Esophagus muscularis mucosa (tissue), 3 donors: ENCODE results near the gene KCNJ10.

Source experiments
- CTCF ChIP-seq, 3 experiments: fragments of 200-600 bp in 2 of 3; fragments of 450-650 bp in 1 of 3; sonication (generic) in 2 of 3; IDR thresholded peaks; one replicate each; pipeline ENCODE4 v1.5.1; 2017 to 2019; ENCODE audit warnings: antibody characterized with exemption in 3 of 3, mild to moderate bottlenecking in 2 of 3, moderate library complexity in 1 of 3
- POLR2A ChIP-seq: fragments of 450-650 bp; IDR thresholded peaks from one replicate; pipeline ENCODE4 v1.6.1; 2017; ENCODE audit warnings: antibody characterized with exemption, moderate library complexity, mild to moderate bottlenecking, low read depth
- POLR2AphosphoS5 ChIP-seq, 2 donors: sonication (generic); formaldehyde crosslinking; IDR thresholded peaks; one replicate each; pipeline ENCODE4 v1.6.1; 2017; ENCODE audit warnings: antibody characterized with exemption in 2 of 2

GRCh38 chr1:160105155-160105554 lies 35.2 kb upstream of the KCNJ10 start:
- TF ChIP-seq CTCF (IDR thresholded peaks at IDR 0.05) = no peak
- no peak for TF ChIP-seq POLR2A
- TF ChIP-seq POLR2AphosphoS5 (IDR thresholded peaks at IDR 0.05) = no peak
